HUES48 (cell line): ENCODE measurements around the gene PARD3.
"Not testable (repeated sequence)": the region's sequence is repeated elsewhere in the genome, so short reads cannot be mapped to it uniquely, and the experiment has no call there.

Source experiments
- H3K27ac ChIP-seq: one replicate; pipeline ENCODE4 v1.7.0; 2013; ENCODE audit warnings: low read depth, low read length, inconsistent platforms
- H3K27me3 ChIP-seq: 2 replicates; pipeline ENCODE4 v1.6.1; 2013; ENCODE audit warnings: mild to moderate bottlenecking, low read length; ENCODE audit not compliant: control insufficient read depth, insufficient read depth
- H3K36me3 ChIP-seq: 2 replicates; pipeline ENCODE4 v1.6.1; 2013; ENCODE audit warnings: low read length; ENCODE audit not compliant: control insufficient read depth, insufficient read depth
- H3K4me1 ChIP-seq: 2 replicates; pipeline ENCODE4 v1.6.1; 2013; ENCODE audit warnings: mild to moderate bottlenecking, low read length; ENCODE audit not compliant: control insufficient read depth, insufficient read depth
- H3K4me3 ChIP-seq: 2 replicates; pipeline ENCODE4 v1.5.1; 2013; ENCODE audit warnings: mild to moderate bottlenecking, low read depth, low read length
- H3K9ac ChIP-seq: 2 replicates; pipeline ENCODE4 v1.6.1; 2013; ENCODE audit warnings: mild to moderate bottlenecking, low read depth, low read length, moderate library complexity
- H3K9me3 ChIP-seq: 2 replicates; pipeline ENCODE4 v1.6.1; 2013; ENCODE audit warnings: low read length; ENCODE audit not compliant: control insufficient read depth, insufficient read depth

Gene PARD3

DNA sequence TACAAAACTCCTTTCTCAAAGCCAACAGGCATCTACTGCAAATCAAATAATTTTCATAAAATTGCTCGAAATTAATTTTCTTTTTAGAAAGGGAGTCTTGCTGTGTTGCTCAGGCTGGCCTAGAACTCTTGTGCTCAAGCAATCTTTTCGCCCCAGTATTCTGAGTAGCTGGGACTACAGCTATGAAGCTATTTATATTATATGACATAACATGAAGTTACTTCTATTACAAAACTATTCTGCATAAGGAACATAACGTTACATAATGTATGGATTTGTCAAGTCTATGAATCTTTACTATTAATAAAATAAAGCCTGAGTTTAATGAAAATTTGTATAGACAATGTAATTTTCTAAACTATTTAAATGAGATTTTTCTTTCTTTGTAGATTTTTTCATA lies 415.0 kb downstream of the PARD3 start:
- Histone ChIP-seq H3K27ac (no peak overlapping the region), H3K9ac (no peak overlapping the region), H3K9me3 (no peaks in the 10 kb centered on the region), H3K27me3 (no peaks in the 10 kb centered on the region), H3K4me1 (peaks cover 12% of the 10 kb centered on the region; the same call in 1 of the 2 replicates), H3K4me3 (no peak overlapping the region), H3K36me3 (no peaks in the 10 kb centered on the region)

DNA sequence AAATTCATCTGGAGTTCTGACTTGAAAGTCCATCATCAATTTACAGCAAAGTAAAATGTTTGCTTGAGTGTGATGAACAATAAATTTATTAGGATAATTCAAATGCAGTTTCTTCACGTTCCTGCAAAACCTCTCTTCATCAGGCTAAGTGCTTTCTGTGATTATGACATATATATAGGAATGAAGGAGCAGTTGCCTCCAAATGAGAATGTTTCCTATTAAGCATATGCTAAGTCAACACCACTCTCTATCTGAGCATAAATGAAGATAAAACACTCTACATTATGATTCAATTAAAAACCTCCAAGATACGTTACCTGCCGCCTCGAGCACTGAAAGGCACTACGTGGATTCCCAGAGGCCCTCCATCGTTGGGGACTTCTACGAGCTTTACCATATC lies 416.1 kb downstream of the PARD3 start:
- Histone ChIP-seq H3K4me1 (peaks cover 12% of the 10 kb centered on the region; the same call in 1 of the 2 replicates), H3K36me3 (no peaks in the 10 kb centered on the region), H3K4me3 (no peak overlapping the region), H3K27ac (no peak overlapping the region), H3K9ac (no peak overlapping the region), H3K9me3 (no peaks in the 10 kb centered on the region), H3K27me3 (no peaks in the 10 kb centered on the region)

GRCh38 chr10:34397324-34397723 lies 417.8 kb downstream of the PARD3 start:
- no peak overlapping the region for H3K4me3 ChIP-seq
- no peak overlapping the region for H3K9ac ChIP-seq
- no peaks in the 10 kb centered on the region for H3K27me3 ChIP-seq
- H3K9me3 ChIP-seq = no peaks in the 10 kb centered on the region
- H3K4me1 ChIP-seq = peaks cover 9% of the 10 kb centered on the region; the same call in 1 of the 2 replicates
- H3K36me3 ChIP-seq = no peaks in the 10 kb centered on the region
- H3K27ac ChIP-seq = no peak overlapping the region

DNA sequence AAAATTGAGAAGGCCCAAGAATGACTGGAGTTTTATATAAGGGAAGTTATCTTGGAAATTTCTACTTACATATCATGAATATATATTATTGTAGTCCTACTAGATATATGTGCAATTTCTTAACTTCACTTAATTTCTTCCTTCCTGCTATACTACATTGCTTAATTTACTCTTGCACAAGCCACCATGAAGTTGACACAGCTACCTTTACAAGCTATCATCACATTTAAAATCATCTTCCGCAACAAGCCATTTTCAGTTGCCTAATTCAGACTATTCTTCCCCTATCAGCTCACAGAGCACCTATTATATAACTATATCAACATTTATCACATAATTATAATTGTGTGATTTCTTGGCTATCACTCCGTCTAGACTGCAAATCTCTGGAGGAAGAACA lies 418.4 kb downstream of the PARD3 start:
- Histone ChIP-seq H3K9ac (no peak overlapping the region), H3K36me3 (no peaks in the 10 kb centered on the region), H3K4me3 (no peak overlapping the region), H3K9me3 (no peaks in the 10 kb centered on the region), H3K4me1 (peaks cover 9% of the 10 kb centered on the region; the same call in 1 of the 2 replicates), H3K27me3 (no peaks in the 10 kb centered on the region), H3K27ac (no peak overlapping the region)

GRCh38 chr10:34392641-34393170 lies 422.4 kb downstream of the PARD3 start:
- H3K4me1 ChIP-seq = peaks cover 21% of the 10 kb centered on the region; the same call in 1 of the 2 replicates
- H3K27me3 ChIP-seq = no peaks in the 10 kb centered on the region
- no peaks in the 10 kb centered on the region for H3K36me3 ChIP-seq
- no peak overlapping the region for H3K4me3 ChIP-seq
- no peak overlapping the region for H3K27ac ChIP-seq
- H3K9me3 ChIP-seq = no peaks in the 10 kb centered on the region
- no peak overlapping the region for H3K9ac ChIP-seq

DNA sequence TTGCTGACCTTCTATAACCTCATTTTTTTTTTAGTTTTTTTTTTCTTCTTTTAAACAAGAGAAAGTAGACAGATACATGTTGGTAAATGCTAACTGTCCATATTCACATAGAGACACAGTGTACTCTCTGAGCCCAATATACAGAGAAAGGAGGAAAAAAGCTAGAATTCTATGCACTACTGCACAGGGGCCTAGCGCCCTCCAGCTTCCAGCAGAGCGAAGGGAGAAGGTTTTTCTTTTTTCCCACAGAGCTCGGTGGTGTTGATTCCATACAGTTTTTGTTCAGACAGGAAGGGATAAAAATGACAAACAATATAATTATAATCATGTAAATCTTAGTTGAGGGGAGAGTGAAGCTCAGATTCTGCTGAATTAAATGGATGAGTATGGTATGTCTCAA lies 423.9 kb downstream of the PARD3 start:
- not testable (repeated sequence) for H3K27me3 ChIP-seq, H3K27ac ChIP-seq, H3K9me3 ChIP-seq, H3K4me3 ChIP-seq, H3K36me3 ChIP-seq, H3K9ac ChIP-seq
- H3K4me1 ChIP-seq = peaks cover 13% of the 10 kb centered on the region; the same call in 1 of the 2 replicates

DNA sequence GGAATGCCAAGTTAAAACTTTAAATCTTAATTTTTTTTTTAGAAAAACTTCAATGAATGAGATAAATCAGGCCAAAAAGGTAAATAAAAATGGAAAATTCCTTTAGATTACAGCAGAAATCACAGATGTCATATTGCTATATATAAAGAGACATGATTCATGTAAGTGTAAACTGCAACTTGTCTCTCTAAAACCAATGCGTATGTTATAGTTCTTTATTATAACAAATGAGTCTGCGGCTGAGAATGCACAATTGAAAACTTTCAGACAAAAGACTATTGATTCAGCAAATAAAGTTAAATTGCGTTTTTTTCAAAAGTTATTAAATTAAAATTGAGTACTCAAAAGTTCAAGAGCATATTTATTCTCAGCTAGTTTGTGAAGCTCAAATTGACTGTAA lies 425.3 kb downstream of the PARD3 start:
- H3K36me3 ChIP-seq = no peaks in the 10 kb centered on the region
- H3K4me3 ChIP-seq = no peak overlapping the region
- no peak overlapping the region for H3K9ac ChIP-seq
- no peaks in the 10 kb centered on the region for H3K27me3 ChIP-seq
- peaks cover 13% of the 10 kb centered on the region; the same call in 1 of the 2 replicates for H3K4me1 ChIP-seq
- no peaks in the 10 kb centered on the region for H3K9me3 ChIP-seq
- H3K27ac ChIP-seq = no peak overlapping the region

DNA sequence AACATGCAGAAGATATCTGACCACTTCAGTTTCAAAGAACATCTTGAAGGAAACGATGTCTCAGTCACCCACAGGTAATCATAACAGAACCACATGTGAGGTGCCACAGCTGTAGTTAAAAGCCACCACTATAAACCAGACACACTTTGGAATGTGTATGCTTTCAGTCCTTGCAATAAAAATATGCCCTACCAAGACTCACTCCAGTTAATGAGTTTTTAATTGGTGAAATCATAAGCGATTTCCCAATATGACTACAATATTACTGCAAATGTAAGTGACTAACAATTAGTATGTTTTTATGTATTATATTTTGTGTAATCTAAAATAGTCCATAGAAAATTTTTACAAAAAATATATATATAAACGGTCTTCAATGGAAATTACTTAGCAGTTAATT lies 428.2 kb downstream of the PARD3 start:
- Histone ChIP-seq H3K4me1 (peaks cover 16% of the 10 kb centered on the region; the same call in 1 of the 2 replicates), H3K4me3 (no peak overlapping the region), H3K27ac (no peak overlapping the region), H3K9ac (no peak overlapping the region), H3K36me3 (peaks cover 9% of the 10 kb centered on the region; the same call in 1 of the 2 replicates), H3K9me3 (no peaks in the 10 kb centered on the region), H3K27me3 (no peaks in the 10 kb centered on the region)

GRCh38 chr10:34384372-34384771 lies 430.7 kb downstream of the PARD3 start:
- Histone ChIP-seq H3K9ac (no peak overlapping the region), H3K36me3 (peaks cover 14% of the 10 kb centered on the region), H3K4me3 (no peak overlapping the region), H3K27me3 (no peaks in the 10 kb centered on the region), H3K27ac (no peak overlapping the region), H3K9me3 (no peaks in the 10 kb centered on the region), H3K4me1 (peaks cover 12% of the 10 kb centered on the region; the same call in 1 of the 2 replicates)

GRCh38 chr10:34382626-34383025 lies 432.5 kb downstream of the PARD3 start:
- Histone ChIP-seq H3K9ac (no peak overlapping the region), H3K27ac (no peak overlapping the region), H3K36me3 (peaks cover 14% of the 10 kb centered on the region), H3K4me1 (peaks cover 14% of the 10 kb centered on the region), H3K4me3 (no peak overlapping the region), H3K27me3 (no peaks in the 10 kb centered on the region), H3K9me3 (no peaks in the 10 kb centered on the region)

DNA sequence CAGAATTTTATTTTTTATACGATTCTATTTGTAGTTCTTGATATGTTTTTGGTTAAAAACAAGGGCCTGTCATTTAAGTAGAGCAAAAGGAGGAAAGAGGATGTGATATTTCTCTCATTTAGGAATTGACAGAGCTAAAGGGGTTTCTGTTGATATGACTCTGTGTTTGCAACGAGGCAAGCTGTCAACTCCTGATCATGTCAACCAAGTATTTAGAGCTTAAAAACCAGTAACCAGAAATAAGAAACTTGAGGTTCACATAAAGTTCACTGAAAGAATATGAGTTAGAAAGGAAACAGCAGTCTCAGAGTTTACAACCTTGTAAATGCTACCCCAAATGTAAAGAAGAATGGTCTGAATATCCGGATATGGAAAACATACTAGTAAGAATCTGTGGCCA lies 434.2 kb downstream of the PARD3 start:
- no peak overlapping the region for H3K27ac ChIP-seq

More for the DNA sequence above, 434.2 kb downstream of the PARD3 start:
- Histone ChIP-seq H3K9ac (no peak overlapping the region), H3K9me3 (no peaks in the 10 kb centered on the region), H3K4me1 (peaks cover 21% of the 10 kb centered on the region), H3K36me3 (peaks cover 14% of the 10 kb centered on the region), H3K27me3 (no peaks in the 10 kb centered on the region), H3K4me3 (no peak overlapping the region)
